GM19397 (cell line): ENCODE data around the gene ATG101.

Source experiments
- ATAC-seq: cut with Tn5 transposase; IDR thresholded peaks from one replicate; pipeline ENCODE4 v1.9.1; 2021; ENCODE audit warnings: mild to moderate bottlenecking, moderate library complexity; ENCODE audit not compliant: unreplicated experiment

The ATG101 gene

GRCh38 chr12:52041695-52042123 is 28.1 kb upstream of the ATG101 start:
- no peak for ATAC-seq

- ATAC-seq = no peak
Measured at GRCh38 chr12:52042706-52043385, 26.9 kb upstream of the ATG101 start.

- no peak for ATAC-seq
Measured at GRCh38 chr12:52043386-52044212, 26.2 kb upstream of the ATG101 start.

- ATAC-seq = no peak
Measured at GRCh38 chr12:52044292-52044983, 25.3 kb upstream of the ATG101 start.

- ATAC-seq = no peak
Measured at GRCh38 chr12:52045794-52046199, 24.0 kb upstream of the ATG101 start.

- ATAC-seq = no peak
Measured at GRCh38 chr12:52046859-52047258, 22.9 kb upstream of the ATG101 start.

GRCh38 chr12:52049286-52049685 is 20.5 kb upstream of the ATG101 start:
- ATAC-seq = no peak

- no peak for ATAC-seq
Measured at GRCh38 chr12:52049688-52050087, 20.1 kb upstream of the ATG101 start.

- no peak for ATAC-seq
Measured at GRCh38 chr12:52050116-52050757, 19.5 kb upstream of the ATG101 start.

- peak; percentile 82 for ATAC-seq
Measured at GRCh38 chr12:52050758-52051541, 18.8 kb upstream of the ATG101 start, which contains the start of gene NR4A1. Gene NR4A1 (plus strand): TSS chr12:52051442. CDS start chr12:52054329, 2,887 bp downstream.

- no peak for ATAC-seq
Measured at GRCh38 chr12:52052468-52053186, 17.2 kb upstream of the ATG101 start.

GRCh38 chr12:52053536-52054209 is 16.1 kb upstream of the ATG101 start:
- no peak for ATAC-seq

- ATAC-seq = no peak
Measured at GRCh38 chr12:52054231-52054832, 15.4 kb upstream of the ATG101 start.

- no peak for ATAC-seq
Measured at GRCh38 chr12:52054833-52055730, 14.7 kb upstream of the ATG101 start.

- ATAC-seq = no peak
Measured at GRCh38 chr12:52055731-52056711, 13.8 kb upstream of the ATG101 start.
